ENCODE data around the gene PCBP3.

PCBP3 gene

GRCh38 chr21:45747233-45747766, 103.8 kb downstream of the PCBP3 start:
- in situ Hi-C loops (cut with HindIII; ENCODE audit: low sequenced_read_pairs): no loop called here

- in situ Hi-C loops (cut with HindIII; ENCODE audit: low sequenced_read_pairs): no loop called here
Measured at GRCh38 chr21:45747802-45748445, 104.4 kb downstream of the PCBP3 start.

GRCh38 chr21:45748593-45748992, 105.1 kb downstream of the PCBP3 start:
- in situ Hi-C loops (cut with HindIII; ENCODE audit: low sequenced_read_pairs): no loop called here

- in situ Hi-C loops (cut with HindIII; ENCODE audit: low sequenced_read_pairs): no loop called here
Measured at GRCh38 chr21:45749974-45750373, 106.4 kb downstream of the PCBP3 start.

DNA sequence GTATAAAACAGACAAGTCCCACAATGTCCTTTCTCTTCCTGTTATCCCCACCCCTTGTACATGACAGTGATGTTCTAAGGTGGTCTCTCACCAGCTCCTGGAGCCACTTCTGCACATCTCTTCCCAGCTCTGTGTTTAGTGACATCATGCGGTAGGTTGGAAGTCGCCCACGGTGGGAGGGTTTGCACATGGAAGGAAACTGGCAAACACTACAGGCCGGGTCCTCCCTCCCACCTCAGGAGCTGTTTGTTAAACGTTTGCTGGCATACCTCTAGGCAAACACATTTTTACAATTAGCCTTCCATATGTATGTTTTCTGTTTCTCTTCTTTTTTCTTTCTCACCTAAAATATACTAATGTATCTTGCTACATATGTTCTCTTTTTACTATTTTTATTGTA, 107.4 kb downstream of the PCBP3 start:
- in situ Hi-C loops (cut with HindIII; ENCODE audit: low sequenced_read_pairs): no loop called here

DNA sequence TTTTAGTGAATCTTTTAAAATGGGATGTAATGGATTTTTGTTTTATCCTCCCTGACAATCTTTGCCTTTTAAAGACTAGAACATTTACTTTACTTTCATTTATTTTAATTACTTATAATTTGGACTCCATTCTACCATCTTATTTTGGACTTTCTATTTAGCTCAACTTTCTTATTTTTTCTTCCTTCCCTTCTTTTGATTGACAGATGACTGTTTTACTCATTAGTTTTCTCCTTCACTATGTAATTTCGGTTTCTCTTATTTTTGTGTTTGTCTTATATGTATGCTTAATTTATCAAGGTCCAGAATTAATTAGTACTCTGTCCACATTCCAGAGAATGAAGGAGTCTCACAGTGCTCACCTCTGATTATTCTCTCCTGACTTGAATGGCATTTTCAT, 109.9 kb downstream of the PCBP3 start:
- in situ Hi-C loops (cut with HindIII; ENCODE audit: low sequenced_read_pairs): no loop called here

DNA sequence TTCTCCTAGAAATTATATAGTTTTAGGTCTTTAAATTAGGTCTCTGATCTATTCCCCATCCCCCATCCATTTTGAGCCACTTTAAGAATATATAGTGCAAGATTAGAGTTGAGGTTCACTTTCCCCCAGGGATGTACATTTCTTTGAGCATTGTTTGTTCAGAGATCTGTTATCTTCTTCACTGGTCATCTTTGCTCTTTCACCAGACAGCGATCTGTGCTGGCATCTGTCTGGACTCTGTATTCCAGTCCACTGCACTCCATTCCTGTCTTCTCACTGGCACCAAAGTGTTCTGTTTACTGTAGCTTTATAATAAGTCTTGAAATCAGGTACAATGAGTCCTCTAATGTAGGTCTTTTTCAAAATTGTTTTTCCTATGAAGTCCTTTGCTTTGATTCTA, 112.5 kb downstream of the PCBP3 start:
- in situ Hi-C loops (cut with HindIII; ENCODE audit: low sequenced_read_pairs): no loop called here

DNA sequence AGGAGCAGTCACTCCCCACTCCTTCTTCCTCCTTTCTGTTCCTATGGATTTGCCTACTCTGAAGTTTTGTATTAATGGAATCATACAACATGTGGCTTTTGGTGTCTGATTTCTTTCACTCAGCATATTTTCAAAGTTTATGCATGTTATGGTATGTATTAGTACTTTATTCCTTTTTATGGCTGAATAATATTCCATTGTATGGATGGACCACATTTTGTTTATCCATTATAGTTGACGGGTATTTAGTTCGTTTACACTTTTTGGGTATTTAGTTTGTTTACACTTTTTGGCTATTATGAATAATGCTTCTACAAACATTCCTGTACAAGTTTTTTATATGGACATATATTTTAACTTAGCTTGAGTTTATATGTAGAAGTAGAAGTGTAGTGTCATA, 113.1 kb downstream of the PCBP3 start:
- in situ Hi-C loops (cut with HindIII; ENCODE audit: low sequenced_read_pairs): no loop called here

DNA sequence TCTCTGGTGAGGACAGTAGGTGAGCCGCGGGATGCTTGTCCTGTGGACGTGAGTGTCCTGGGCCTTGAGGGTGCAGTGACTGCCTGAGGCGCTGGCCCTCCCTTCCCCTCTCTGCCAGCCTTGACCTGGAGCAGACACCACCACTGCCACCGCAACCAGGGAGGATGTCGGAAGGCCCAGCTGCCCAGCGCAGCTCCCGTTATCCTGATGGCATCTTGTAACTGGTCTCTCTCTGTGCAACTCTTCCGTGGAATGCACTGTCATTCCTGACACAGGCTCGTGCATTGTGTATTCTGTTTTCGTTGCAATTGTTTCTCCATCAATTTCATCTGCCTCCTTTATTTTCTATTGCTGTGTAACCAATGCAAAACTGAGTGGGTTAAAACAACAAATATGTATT, 118.2 kb downstream of the PCBP3 start:
- in situ Hi-C loops (cut with HindIII; ENCODE audit: low sequenced_read_pairs): no loop called here

DNA sequence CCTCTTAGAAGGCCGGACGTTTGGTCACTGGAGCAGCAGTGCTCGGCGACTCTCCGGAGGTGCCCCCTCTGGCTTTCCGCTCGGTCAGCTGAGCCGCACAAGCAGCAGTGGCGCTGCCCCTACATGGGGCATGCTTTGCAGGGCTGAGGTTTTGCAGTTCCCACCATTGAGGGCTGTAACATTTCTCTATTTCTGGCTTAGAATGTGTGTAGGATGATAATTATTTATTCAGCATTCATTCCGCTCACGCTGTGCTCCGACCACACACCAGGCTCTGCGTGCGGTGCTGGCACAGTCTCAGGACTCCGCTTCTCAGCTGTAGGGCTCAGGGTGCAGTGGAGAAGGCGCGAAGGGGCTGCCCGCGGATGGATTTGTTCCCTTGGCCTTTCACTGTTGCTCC, 119.5 kb downstream of the PCBP3 start:
- in situ Hi-C loops (cut with HindIII; ENCODE audit: low sequenced_read_pairs): no loop called here

GRCh38 chr21:45763506-45763905, 120.0 kb downstream of the PCBP3 start:
- in situ Hi-C loops (cut with HindIII; ENCODE audit: low sequenced_read_pairs): no loop called here

DNA sequence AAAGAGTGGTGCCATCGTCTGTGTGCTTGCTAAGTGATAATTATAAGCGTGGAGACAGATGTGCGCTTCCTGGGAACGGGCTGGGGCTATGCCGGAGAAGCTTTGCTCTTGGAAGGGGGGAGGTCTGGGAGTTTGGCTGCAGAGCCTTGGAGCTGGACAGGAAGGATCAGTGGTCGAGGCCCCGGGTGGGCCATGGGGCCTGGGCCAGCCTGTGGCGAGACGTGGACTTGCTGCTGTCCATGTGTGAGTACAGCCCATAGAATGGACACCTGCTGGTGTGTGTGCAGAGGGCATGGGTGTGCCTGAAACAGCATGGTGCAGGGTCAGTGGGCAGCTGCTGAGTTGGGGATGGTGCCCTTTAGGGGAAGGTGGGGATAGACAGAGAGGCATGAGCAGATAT, 121.3 kb downstream of the PCBP3 start:
- in situ Hi-C loops (cut with HindIII; ENCODE audit: low sequenced_read_pairs): no loop called here

- in situ Hi-C loops (cut with HindIII; ENCODE audit: low sequenced_read_pairs): no loop called here
Measured at GRCh38 chr21:45765375-45765774, 121.8 kb downstream of the PCBP3 start.

DNA sequence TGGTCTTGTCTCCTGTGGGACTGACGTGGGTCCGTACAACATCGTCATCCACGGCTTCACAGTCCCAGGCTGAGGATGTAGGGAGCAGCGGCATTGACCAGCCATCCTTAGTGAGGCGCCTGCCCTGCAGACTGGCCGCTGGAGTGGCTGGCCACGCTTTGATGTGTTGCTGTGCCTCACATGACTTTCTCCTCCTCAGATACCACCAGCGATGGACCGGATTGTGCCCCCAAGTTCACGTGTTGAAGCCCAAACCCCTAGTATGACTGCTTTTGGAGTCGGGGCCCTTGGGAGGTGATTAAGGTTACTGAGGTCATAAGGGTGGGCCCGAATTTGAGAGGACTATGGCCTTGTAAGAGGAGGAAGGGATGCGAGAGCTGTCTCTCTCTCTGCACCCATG, 122.5 kb downstream of the PCBP3 start:
- in situ Hi-C loops (cut with HindIII; ENCODE audit: low sequenced_read_pairs): no loop called here

DNA sequence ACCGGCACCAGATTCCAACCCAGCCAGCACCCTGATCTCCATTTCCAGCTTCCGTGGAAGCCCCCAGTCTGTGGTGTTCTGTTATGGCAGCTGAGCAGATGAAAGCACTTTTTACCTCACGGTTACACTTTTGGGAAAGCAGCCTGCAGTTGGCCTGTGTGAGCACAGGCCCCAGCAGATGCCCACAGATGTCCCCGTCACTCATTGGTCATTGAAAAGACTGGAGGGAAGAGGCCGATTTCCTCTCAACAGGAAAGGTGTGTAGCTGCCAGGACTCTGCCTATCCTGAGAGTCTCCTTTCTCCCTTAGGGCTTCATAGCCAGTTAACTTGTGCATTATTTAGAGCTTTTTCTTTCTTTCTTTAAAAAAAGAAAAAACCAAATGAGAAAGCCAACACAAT, 123.0 kb downstream of the PCBP3 start:
- in situ Hi-C loops (cut with HindIII; ENCODE audit: low sequenced_read_pairs): no loop called here

DNA sequence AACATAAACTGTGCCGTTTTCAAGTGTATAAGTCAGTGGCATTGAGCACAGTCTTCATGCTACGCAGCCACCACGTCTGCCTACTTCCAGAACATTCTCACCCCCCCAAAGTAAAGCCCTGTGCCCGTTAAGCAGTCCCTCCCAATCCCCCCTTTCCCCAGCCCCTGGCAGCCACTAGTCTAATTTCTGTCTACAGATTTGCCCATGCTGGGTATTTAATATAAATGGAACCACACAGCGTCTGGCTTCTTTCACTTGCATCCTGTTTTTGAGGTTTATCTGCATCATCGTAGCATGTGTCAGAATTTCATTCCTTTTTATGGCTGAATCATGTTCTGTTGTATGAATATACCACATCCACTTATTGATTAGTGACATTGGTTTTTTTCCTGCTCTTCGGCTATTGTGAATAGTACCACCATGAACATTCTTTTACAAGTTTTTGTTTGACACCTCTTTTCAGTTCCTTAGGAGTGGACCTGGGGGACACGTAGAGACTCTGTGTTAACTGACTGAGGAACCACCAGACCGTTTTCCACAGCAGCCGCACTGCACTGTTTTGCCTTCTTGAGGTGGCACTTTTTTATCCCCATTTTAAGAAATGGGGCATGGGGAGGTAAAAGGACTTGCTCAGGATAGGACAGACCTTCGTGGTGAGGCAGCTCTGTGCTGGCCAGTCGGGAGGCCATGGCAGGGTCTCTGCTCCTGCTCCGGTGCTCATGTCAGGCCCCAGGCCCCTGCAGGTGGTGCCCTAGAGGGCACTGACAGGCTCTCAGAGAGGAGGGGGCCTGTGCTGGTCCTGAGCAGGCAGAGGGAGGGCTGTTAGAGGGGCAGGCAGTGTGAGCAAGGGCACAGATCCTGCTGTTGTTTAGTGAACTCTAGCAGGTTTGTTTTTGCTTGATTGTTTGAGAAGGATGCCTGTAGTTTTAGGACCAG, 123.8 kb downstream of the PCBP3 start:
- in situ Hi-C loops (cut with HindIII; ENCODE audit: low sequenced_read_pairs): no loop called here

DNA sequence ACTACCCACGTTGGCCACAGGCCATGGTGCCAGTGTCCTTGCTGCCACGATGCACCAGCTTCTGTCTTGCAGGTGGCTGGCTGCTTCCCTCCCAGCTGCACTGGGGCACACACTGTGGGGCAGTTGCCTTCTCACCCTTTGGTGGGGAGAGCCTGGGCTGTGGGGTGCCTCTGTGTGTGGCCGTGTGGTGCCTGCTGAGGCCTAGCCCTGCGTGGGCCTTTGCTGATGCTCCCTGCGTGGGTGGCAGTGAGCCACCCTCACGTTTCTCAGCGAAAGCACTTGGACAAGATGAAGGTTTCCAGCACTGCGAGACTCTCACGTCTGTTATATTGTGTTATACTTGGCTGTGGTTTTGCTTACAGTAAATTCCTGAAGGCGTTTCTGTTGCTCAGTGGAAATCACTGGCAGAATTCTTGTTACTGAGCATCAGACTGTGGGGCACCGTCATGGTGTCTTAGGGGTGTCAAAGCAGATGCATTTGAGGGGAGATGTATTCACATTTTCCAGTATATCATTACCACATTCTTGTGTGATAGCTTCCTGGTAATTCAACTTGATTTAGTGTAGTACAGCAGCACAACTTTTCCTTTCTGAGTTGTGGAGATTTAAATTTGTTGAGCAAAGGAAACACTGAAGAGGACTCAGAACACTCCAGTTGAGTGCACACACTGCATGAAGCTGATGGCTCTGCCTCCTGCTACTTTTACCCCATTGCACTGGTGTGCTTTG, 124.7 kb downstream of the PCBP3 start:
- in situ Hi-C loops (cut with HindIII; ENCODE audit: low sequenced_read_pairs): no loop called here

GRCh38 chr21:45768740-45769048, 125.2 kb downstream of the PCBP3 start:
- in situ Hi-C loops (cut with HindIII; ENCODE audit: low sequenced_read_pairs): no loop called here

- in situ Hi-C loops (cut with HindIII; ENCODE audit: low sequenced_read_pairs): no loop called here
Measured at GRCh38 chr21:45769294-45769693, 125.8 kb downstream of the PCBP3 start.

DNA sequence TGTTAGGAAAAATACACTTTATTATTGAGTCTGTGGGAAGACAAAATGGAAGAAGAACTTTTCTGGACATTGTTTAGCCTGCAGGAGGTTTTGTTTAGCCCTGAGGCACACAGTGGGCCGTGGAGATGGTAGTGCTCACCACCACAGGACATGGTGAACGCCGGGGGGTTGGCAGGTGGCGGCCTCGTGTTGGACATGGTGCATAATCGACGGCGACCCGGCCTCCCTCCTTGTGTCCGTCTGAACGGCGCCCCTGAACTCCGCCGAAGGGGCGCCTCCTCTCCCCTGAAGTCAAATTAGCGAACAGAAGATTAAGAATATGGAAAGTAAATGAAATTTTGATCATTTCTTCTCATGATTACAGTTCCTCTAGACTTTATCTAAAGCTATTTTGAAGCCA, 126.4 kb downstream of the PCBP3 start:
- in situ Hi-C loops (cut with HindIII; ENCODE audit: low sequenced_read_pairs): no loop called here

- in situ Hi-C loops (cut with HindIII; ENCODE audit: low sequenced_read_pairs): no loop called here
Measured at GRCh38 chr21:45772180-45772579, 128.7 kb downstream of the PCBP3 start.

- in situ Hi-C loops (cut with HindIII; ENCODE audit: low sequenced_read_pairs): no loop called here
Measured at GRCh38 chr21:45774291-45774690, 130.8 kb downstream of the PCBP3 start.

Measured in endothelial cell of hepatic sinusoid (primary cell).